HepG2 (cell line): ENCODE measurements around the gene HPD. TPM values are rescaled to one million over a fixed set of nuclear protein-coding genes. Genes with fewer than 3 reads are reported as not detected.

Experiments used
- CEBPB ChIP-seq: IDR thresholded peaks from 2 replicates; pipeline ENCODE4 v1.6.1; 2011; ENCODE audit warnings: low read depth, low read length, improper control_type of control experiment, borderline replicate concordance
- IRX3 ChIP-seq: sonication (generic); formaldehyde crosslinking; IDR thresholded peaks from 2 replicates; pipeline ENCODE4 v1.8.1; 2023; ENCODE audit warnings: mild to moderate bottlenecking, low read depth, missing genetic modification reagents, borderline replicate concordance
- RCOR2 ChIP-seq: IDR thresholded peaks from 2 replicates; pipeline ENCODE4 v1.6.1; 2016; ENCODE audit warnings: missing biosample characterization, missing genetic modification reagents
- YEATS2 ChIP-seq: sonication (generic); formaldehyde crosslinking; IDR thresholded peaks from 2 replicates; pipeline ENCODE4 v1.4.0; 2020; ENCODE audit warnings: missing genetic modification reagents, borderline replicate concordance
- ZBTB20 ChIP-seq: sonication (generic); formaldehyde crosslinking; IDR thresholded peaks from 2 replicates; pipeline ENCODE4 v1.8.1; 2023; ENCODE audit warnings: missing genetic modification reagents, low read depth, mild to moderate bottlenecking, borderline replicate concordance
- ZNF205 ChIP-seq: IDR thresholded peaks from 2 replicates; pipeline ENCODE4 v1.6.1; 2018; ENCODE audit warnings: missing biosample characterization, missing genetic modification reagents
- ZNF558 ChIP-seq: sonication (generic); formaldehyde crosslinking; IDR thresholded peaks from 2 replicates; pipeline ENCODE4 v1.9.0; 2022; ENCODE audit warnings: mild to moderate bottlenecking, missing genetic modification reagents, borderline replicate concordance
- ZNF891 ChIP-seq: sonication (generic); formaldehyde crosslinking; IDR thresholded peaks from 2 replicates; pipeline ENCODE4 v1.5.0; 2020; ENCODE audit warnings: mild to moderate bottlenecking, missing genetic modification reagents
- polyA plus RNA-seq, 8 experiments: library from polyadenylated mRNA; depleted of rRNA in 3 of 8; stranded (reverse) in 7 of 8; unstranded in 1 of 8; fragments of >200 nt; fragmentation: Illumina TruSeq in 4 of 8; extraction: Trizol in 4 of 8; gene quantifications; 2 replicates each; pipeline versions ENCODE4 v1.2.1 to v1.2.3, GENCODE V29; 2011 to 2016; ENCODE audit warnings: low read depth in 4 of 8, missing spikeins in 1 of 8, mixed read lengths in 1 of 8; ENCODE audit not compliant: insufficient read depth in 1 of 8
- total RNA-seq, 5 experiments: library from RNA; depleted of rRNA; stranded (reverse); fragments of >200 nt; fragmentation: Illumina TruSeq; extraction: Trizol; gene quantifications; 2 replicates each; pipeline ENCODE4 v1.2.3, GENCODE V29; 2016; ENCODE audit warnings: low read depth in 1 of 5
- TF ChIP-seq, protein P1 (sequence below), 2 experiments: fragments of 450-650 bp in 1 of 2; sonication (generic) in 1 of 2; formaldehyde crosslinking in 1 of 2; IDR thresholded peaks; 2 replicates each; pipeline versions ENCODE4 v1.6.1 to v1.8.0; 2016 to 2022; ENCODE audit warnings: antibody characterized with exemption in 1 of 2, mild to moderate bottlenecking in 1 of 2, missing genetic modification reagents in 1 of 2
- TF ChIP-seq, protein P2 (sequence below): sonication (generic); formaldehyde crosslinking; IDR thresholded peaks from 2 replicates; pipeline ENCODE4 v1.8.0; 2022; ENCODE audit warnings: missing genetic modification reagents, mild to moderate bottlenecking, borderline replicate concordance
- TF ChIP-seq, protein P3 (sequence below): sonication (generic); formaldehyde crosslinking; IDR thresholded peaks from 2 replicates; pipeline ENCODE4 v1.5.1; 2020; ENCODE audit warnings: missing genetic modification reagents, mild to moderate bottlenecking, borderline replicate concordance
- TF ChIP-seq, protein P4 (sequence below): sonication (generic); formaldehyde crosslinking; IDR thresholded peaks from 2 replicates; pipeline ENCODE4 v1.8.1; 2022; ENCODE audit warnings: low read depth, mild to moderate bottlenecking, missing genetic modification reagents

Gene HPD
- total and polyA plus RNA-seq, 2 of the 13 experiments (the other 11 are each of a cell fraction or from before 2014, with no cell fraction given): 120 to 195 TPM

DNA sequence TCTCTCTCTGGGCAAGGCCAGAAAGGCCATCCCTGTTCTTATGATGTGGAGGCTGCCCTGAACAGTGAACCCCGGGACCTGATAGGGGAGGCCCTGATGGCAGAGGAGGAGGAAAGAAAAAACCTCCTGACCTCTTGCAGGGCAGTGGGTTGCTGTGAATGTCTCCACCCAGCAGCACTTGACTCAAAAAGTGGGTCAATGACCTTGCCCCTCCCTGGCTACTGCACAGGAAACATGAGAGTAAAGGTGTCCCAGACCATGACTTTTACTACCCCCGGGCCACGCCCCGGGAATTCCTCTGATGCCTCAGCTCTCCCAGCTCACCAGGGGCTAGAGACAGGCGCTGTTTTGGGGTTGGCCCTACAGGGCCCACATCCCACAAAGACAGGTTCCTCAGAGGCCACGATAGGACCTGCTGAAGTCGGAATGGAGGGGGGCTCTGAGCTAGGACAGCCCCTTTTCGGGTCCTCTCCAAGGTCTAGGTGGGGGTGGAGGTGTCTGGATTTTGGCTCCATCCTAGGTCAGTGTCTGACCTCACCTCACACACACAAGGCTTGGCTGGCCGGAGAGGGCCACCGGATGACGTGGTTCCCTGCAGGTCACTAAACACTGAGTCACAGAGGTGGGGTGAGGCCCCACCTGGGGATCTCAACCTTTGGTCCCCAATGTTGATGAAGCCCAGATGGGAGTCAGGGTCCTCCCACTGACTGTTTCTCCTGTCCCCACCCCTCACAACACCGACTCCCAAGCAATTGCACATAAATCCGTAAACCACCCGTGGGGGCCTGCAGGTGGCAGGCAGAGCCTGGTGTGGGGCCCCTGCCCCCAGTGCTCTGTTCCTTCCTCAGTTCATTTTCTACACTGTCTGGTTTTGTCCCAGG, 66.7 kb downstream of the HPD start (continued):
- TF ChIP-seq, protein P1, sequence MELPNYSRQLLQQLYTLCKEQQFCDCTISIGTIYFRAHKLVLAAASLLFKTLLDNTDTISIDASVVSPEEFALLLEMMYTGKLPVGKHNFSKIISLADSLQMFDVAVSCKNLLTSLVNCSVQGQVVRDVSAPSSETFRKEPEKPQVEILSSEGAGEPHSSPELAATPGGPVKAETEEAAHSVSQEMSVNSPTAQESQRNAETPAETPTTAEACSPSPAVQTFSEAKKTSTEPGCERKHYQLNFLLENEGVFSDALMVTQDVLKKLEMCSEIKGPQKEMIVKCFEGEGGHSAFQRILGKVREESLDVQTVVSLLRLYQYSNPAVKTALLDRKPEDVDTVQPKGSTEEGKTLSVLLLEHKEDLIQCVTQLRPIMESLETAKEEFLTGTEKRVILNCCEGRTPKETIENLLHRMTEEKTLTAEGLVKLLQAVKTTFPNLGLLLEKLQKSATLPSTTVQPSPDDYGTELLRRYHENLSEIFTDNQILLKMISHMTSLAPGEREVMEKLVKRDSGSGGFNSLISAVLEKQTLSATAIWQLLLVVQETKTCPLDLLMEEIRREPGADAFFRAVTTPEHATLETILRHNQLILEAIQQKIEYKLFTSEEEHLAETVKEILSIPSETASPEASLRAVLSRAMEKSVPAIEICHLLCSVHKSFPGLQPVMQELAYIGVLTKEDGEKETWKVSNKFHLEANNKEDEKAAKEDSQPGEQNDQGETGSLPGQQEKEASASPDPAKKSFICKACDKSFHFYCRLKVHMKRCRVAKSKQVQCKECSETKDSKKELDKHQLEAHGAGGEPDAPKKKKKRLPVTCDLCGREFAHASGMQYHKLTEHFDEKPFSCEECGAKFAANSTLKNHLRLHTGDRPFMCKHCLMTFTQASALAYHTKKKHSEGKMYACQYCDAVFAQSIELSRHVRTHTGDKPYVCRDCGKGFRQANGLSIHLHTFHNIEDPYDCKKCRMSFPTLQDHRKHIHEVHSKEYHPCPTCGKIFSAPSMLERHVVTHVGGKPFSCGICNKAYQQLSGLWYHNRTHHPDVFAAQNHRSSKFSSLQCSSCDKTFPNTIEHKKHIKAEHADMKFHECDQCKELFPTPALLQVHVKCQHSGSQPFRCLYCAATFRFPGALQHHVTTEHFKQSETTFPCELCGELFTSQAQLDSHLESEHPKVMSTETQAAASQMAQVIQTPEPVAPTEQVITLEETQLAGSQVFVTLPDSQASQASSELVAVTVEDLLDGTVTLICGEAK (IDR thresholded peaks at IDR 0.05): no peak
- TF ChIP-seq, protein P1 (CRISPR knock-in tag; IDR thresholded peaks at IDR 0.05): no peak
- no peak for TF ChIP-seq CEBPB
- TF ChIP-seq, protein P2, sequence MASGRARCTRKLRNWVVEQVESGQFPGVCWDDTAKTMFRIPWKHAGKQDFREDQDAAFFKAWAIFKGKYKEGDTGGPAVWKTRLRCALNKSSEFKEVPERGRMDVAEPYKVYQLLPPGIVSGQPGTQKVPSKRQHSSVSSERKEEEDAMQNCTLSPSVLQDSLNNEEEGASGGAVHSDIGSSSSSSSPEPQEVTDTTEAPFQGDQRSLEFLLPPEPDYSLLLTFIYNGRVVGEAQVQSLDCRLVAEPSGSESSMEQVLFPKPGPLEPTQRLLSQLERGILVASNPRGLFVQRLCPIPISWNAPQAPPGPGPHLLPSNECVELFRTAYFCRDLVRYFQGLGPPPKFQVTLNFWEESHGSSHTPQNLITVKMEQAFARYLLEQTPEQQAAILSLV (CRISPR knock-in tag): no peak
- TF ChIP-seq, protein P3, sequence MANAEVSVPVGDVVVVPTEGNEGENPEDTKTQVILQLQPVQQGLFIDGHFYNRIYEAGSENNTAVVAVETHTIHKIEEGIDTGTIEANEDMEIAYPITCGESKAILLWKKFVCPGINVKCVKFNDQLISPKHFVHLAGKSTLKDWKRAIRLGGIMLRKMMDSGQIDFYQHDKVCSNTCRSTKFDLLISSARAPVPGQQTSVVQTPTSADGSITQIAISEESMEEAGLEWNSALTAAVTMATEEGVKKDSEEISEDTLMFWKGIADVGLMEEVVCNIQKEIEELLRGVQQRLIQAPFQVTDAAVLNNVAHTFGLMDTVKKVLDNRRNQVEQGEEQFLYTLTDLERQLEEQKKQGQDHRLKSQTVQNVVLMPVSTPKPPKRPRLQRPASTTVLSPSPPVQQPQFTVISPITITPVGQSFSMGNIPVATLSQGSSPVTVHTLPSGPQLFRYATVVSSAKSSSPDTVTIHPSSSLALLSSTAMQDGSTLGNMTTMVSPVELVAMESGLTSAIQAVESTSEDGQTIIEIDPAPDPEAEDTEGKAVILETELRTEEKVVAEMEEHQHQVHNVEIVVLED (CRISPR knock-in tag): no peak; the same call in none of the 2 replicates
- TF ChIP-seq ZNF558: no peak
- no peak for TF ChIP-seq ZBTB20
- TF ChIP-seq, protein P4, sequence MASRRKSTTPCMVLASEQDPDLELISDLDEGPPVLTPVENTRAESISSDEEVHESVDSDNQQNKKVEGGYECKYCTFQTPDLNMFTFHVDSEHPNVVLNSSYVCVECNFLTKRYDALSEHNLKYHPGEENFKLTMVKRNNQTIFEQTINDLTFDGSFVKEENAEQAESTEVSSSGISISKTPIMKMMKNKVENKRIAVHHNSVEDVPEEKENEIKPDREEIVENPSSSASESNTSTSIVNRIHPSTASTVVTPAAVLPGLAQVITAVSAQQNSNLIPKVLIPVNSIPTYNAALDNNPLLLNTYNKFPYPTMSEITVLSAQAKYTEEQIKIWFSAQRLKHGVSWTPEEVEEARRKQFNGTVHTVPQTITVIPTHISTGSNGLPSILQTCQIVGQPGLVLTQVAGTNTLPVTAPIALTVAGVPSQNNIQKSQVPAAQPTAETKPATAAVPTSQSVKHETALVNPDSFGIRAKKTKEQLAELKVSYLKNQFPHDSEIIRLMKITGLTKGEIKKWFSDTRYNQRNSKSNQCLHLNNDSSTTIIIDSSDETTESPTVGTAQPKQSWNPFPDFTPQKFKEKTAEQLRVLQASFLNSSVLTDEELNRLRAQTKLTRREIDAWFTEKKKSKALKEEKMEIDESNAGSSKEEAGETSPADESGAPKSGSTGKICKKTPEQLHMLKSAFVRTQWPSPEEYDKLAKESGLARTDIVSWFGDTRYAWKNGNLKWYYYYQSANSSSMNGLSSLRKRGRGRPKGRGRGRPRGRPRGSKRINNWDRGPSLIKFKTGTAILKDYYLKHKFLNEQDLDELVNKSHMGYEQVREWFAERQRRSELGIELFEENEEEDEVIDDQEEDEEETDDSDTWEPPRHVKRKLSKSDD (CRISPR knock-in tag): peak; percentile 39; the same call in 1 of the 2 replicates
- TF ChIP-seq RCOR2 (CRISPR knock-in tag): no peak; the same call in 1 of the 2 replicates
- TF ChIP-seq ZNF205: 0 out of 2 replicates have a peak, but pooled peaks have one; percentile 11
- TF ChIP-seq YEATS2 (CRISPR knock-in tag): no peak; the same call in 1 of the 2 replicates
- TF ChIP-seq ZNF891 (CRISPR knock-in tag): no peak
- TF ChIP-seq IRX3: no peak
